H1 (cell line): Measurements from ENCODE around the gene CROCC2.

ENCODE experiments used
- BRCA1 ChIP-seq: IDR thresholded peaks from 2 replicates; pipeline ENCODE4 v1.6.1; 2012; ENCODE audit warnings: low read depth, low read length, improper control_type of control experiment
- CHD1 ChIP-seq: IDR thresholded peaks from 2 replicates; pipeline ENCODE4 v1.6.1; 2012; ENCODE audit warnings: low read depth, low read length, improper control_type of control experiment
- CTCF ChIP-seq, 3 experiments: IDR thresholded peaks; 1 replicate in 2 of 3; 2 replicates in 1 of 3; pipeline versions ENCODE4 v1.5.1 to v1.6.1; 2011; ENCODE audit warnings: low read length in 3 of 3, mild to moderate bottlenecking in 3 of 3, inconsistent platforms in 2 of 3, low read depth in 1 of 3, moderate library complexity in 1 of 3; ENCODE audit not compliant: insufficient read depth in 1 of 3; ENCODE audit errors: control extremely low read depth in 1 of 3
- JUN ChIP-seq: IDR thresholded peaks from 2 replicates; pipeline ENCODE4 v1.6.1; 2011; ENCODE audit warnings: low read depth, mild to moderate bottlenecking, improper control_type of control experiment, low read length
- POLR2A ChIP-seq, 2 experiments: IDR thresholded peaks; 1 replicate in 1 of 2; 2 replicates in 1 of 2; pipeline ENCODE4 v1.6.1; 2011; ENCODE audit warnings: low read depth in 2 of 2, low read length in 2 of 2, mild to moderate bottlenecking in 2 of 2; ENCODE audit errors: control extremely low read depth in 1 of 2
- SAP30 ChIP-seq: fragments of 300-600 bp; sonication (generic); IDR thresholded peaks from 2 replicates; pipeline ENCODE4 v1.7.1; 2012; ENCODE audit warnings: low read length, moderate library complexity, mild to moderate bottlenecking, inconsistent platforms; ENCODE audit not compliant: insufficient read depth, insufficient replicate concordance
- SP2 ChIP-seq: IDR thresholded peaks from 2 replicates; pipeline ENCODE4 v1.6.1; 2012; ENCODE audit warnings: mild to moderate bottlenecking, low read length, inconsistent platforms
- TCF12 ChIP-seq: IDR thresholded peaks from 2 replicates; pipeline ENCODE4 v1.6.1; 2011; ENCODE audit warnings: low read depth, mild to moderate bottlenecking, low read length
- USF2 ChIP-seq: IDR thresholded peaks from 2 replicates; pipeline ENCODE4 v1.6.1; 2011; ENCODE audit warnings: low read length, improper control_type of control experiment

- no peak for TF ChIP-seq CTCF (IDR thresholded peaks at IDR 0.05; ENCODE audit: control extremely low read depth in 1 of 3, insufficient read depth in 1 of 3, low read depth in 1 of 3, low read length in 3 of 3)
- TF ChIP-seq BRCA1: no peak
- TF ChIP-seq JUN: no peak
- no peak for TF ChIP-seq CHD1
- no peak for TF ChIP-seq POLR2A (IDR thresholded peaks at IDR 0.05; ENCODE audit: control extremely low read depth in 1 of 2, low read depth in 2 of 2, low read length in 2 of 2)
- TF ChIP-seq USF2: no peak
- no peak for TF ChIP-seq SAP30
- TF ChIP-seq SP2: no peak
- TF ChIP-seq TCF12: no peak
Measured at GRCh38 chr2:240988146-240988545, 82.0 kb downstream of the CROCC2 start.
